ENCODE measurements around the gene GRAMD4. TPM values are rescaled to one million over a fixed set of nuclear protein-coding genes. Genes with fewer than 3 reads are reported as not detected.
A peak's percentile ranks its signal among the peaks of the same experiment; 100 is the strongest.

GRAMD4 gene
- total and polyA plus RNA-seq, 4 donors = 16.3 to 67.7 (median 21.2) TPM

- WGBS, 2 donors = 96% methylated on average over 17 of the region's 17 CpGs
- ATAC-seq (ENCODE audit: insufficient read depth, low FRiP score) = no peak
- H3K36me3 ChIP-seq (ENCODE audit: control insufficient read depth in 4 of 4, insufficient read depth in 4 of 4, low read length in 4 of 4) = peaks cover 29 to 62% (median 50%) of the 10 kb centered on the region in 4 donors
These were observed 88.7 kb downstream of the GRAMD4 start for GRCh38 chr22:46708766-46709330.

GRCh38 chr22:46710806-46711205, 90.6 kb downstream of the GRAMD4 start:
- WGBS, 2 donors = 89 to 95% methylated on average over 11 of the region's 11 CpGs
- Histone ChIP-seq H3K27me3 (ENCODE audit: control insufficient read depth in 3 of 3, insufficient read depth in 3 of 3, low read length in 2 of 3) (no peaks in the 10 kb centered on the region), H3K27ac (ENCODE audit: low read depth in 1 of 2, low read length in 1 of 2) (no peak overlapping the region), H3K36me3 (ENCODE audit: control insufficient read depth in 4 of 4, insufficient read depth in 4 of 4, low read length in 4 of 4) (peaks cover 29 to 59% (median 49%) of the 10 kb centered on the region in 4 donors), H3K4me1 (ENCODE audit: control insufficient read depth in 5 of 5, insufficient read depth in 5 of 5, low read length in 5 of 5) (peaks cover 0 to 2% (median 0%) of the 10 kb centered on the region in 5 donors), H3K9me3 (ENCODE audit: control insufficient read depth in 4 of 4, insufficient read depth in 3 of 4, low read length in 3 of 4) (no peaks in the 10 kb centered on the region), H3K4me3 (no peak overlapping the region), H3K9ac (ENCODE audit: insufficient read depth in 1 of 2, low read length in 2 of 2) (no peak overlapping the region)
- ATAC-seq (ENCODE audit: insufficient read depth, low FRiP score) = no peak
- DNase-seq = peak in 2 of 3 donors; percentile 21 to 45
- no peak for TF ChIP-seq CTCF (IDR thresholded peaks at IDR 0.05; ENCODE audit: control extremely low read depth, extremely low read depth)

More at GRCh38 chr22:46708766-46709330, 88.7 kb downstream of the GRAMD4 start:
- Histone ChIP-seq H3K4me1 (ENCODE audit: control insufficient read depth in 5 of 5, insufficient read depth in 5 of 5, low read length in 5 of 5) (peaks cover 0 to 2% (median 0%) of the 10 kb centered on the region in 5 donors), H3K4me3 (no peak overlapping the region), H3K27ac (ENCODE audit: low read depth in 1 of 2, low read length in 1 of 2) (no peak overlapping the region), H3K9ac (ENCODE audit: insufficient read depth in 1 of 2, low read length in 2 of 2) (no peak overlapping the region), H3K9me3 (ENCODE audit: control insufficient read depth in 4 of 4, insufficient read depth in 3 of 4, low read length in 3 of 4) (no peaks in the 10 kb centered on the region), H3K27me3 (ENCODE audit: control insufficient read depth in 3 of 3, insufficient read depth in 3 of 3, low read length in 2 of 3) (no peaks in the 10 kb centered on the region)
- TF ChIP-seq CTCF (IDR thresholded peaks at IDR 0.05; ENCODE audit: control extremely low read depth, extremely low read depth) = no peak
- no peak for DNase-seq

DNA sequence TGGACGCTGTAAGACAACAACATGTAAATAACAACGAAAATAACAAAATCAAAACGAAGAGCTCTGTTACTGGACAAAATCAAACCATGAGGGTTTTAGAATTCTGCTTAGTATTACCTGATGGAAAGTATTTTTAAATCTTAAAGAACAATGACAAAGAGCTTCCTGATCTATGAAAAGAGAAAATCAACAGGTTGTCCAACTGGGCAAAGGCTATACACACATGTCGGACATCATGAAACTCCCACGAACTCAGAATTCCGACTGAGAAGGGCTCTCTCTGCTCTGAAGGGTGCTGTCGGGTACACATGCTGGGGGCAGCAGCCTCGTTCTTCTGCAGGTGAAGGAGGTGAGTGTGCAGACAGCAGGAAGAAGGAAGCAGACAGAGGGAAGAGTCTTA, 92.1 kb downstream of the GRAMD4 start:
- no peak for ATAC-seq (ENCODE audit: insufficient read depth, low FRiP score)
- WGBS, 2 donors = 94% methylated on average over 8 of the region's 8 CpGs
- Histone ChIP-seq H3K9me3 (ENCODE audit: control insufficient read depth in 4 of 4, insufficient read depth in 3 of 4, low read length in 3 of 4) (no peaks in the 10 kb centered on the region), H3K36me3 (ENCODE audit: control insufficient read depth in 4 of 4, insufficient read depth in 4 of 4, low read length in 4 of 4) (peaks cover 25 to 51% (median 43%) of the 10 kb centered on the region in 4 donors), H3K9ac (ENCODE audit: insufficient read depth in 1 of 2, low read length in 2 of 2) (no peak overlapping the region), H3K27me3 (ENCODE audit: control insufficient read depth in 3 of 3, insufficient read depth in 3 of 3, low read length in 2 of 3) (no peaks in the 10 kb centered on the region), H3K4me3 (no peak overlapping the region), H3K27ac (ENCODE audit: low read depth in 1 of 2, low read length in 1 of 2) (no peak overlapping the region), H3K4me1 (ENCODE audit: control insufficient read depth in 5 of 5, insufficient read depth in 5 of 5, low read length in 5 of 5) (peaks cover 0 to 2% (median 0%) of the 10 kb centered on the region in 5 donors)
- TF ChIP-seq CTCF (IDR thresholded peaks at IDR 0.05; ENCODE audit: control extremely low read depth, extremely low read depth) = no peak
- no peak for DNase-seq

All from lung (tissue), 12 donors.